Panc1 (cell line): ENCODE data around the gene ASCC3. TPM values are rescaled to one million over a fixed set of nuclear protein-coding genes. Genes with fewer than 3 reads are reported as not detected.

Source experiments
- ATAC-seq: fragments of 200-7000 bp; cut with Tn5 transposase; 2 replicates; pipeline ENCODE4 v1.9.1; 2020; ENCODE audit warnings: mild to moderate bottlenecking, moderate library complexity
- BruUV-seq: library from RNA; stranded (reverse); fragments of 400-500 nt; replicated peaks from 2 replicates; lab custom pipeline; 2021; lab: Mats Ljungman, UMichigan
- CTCF ChIA-PET: fragments of 300-600 bp; sonication (Branson Sonifier 250); formaldehyde crosslinking; loops from one replicate; lab custom pipeline; 2022; ENCODE audit warnings: antibody characterized with exemption; lab: Charles Lee
- POLR2A ChIA-PET: fragments of 300-600 bp; sonication (Branson Sonifier 250); formaldehyde crosslinking; loops from one replicate; lab custom pipeline; 2022; ENCODE audit warnings: antibody characterized with exemption; lab: Charles Lee
- DNase-seq: peaks from one replicate; pipeline ENCODE4 v3.0.0-alpha.2; 2010; ENCODE audit warnings: low read depth, low spot score
- H3K27ac ChIP-seq: 2 replicates; pipeline ENCODE4 v1.5.1; 2011; ENCODE audit warnings: mild to moderate bottlenecking, low read length, inconsistent platforms
- H3K27me3 ChIP-seq: fragments of 200-500 bp; sonication (Bioruptor generic); 2 replicates; pipeline ENCODE4 v1.6.0; 2014; ENCODE audit warnings: low read length, inconsistent platforms; ENCODE audit not compliant: control insufficient read depth, insufficient read depth
- H3K36me3 ChIP-seq: fragments of 200-500 bp; sonication (Bioruptor generic); 2 replicates; pipeline ENCODE4 v1.5.1; 2014; ENCODE audit warnings: inconsistent platforms, mild to moderate bottlenecking, low read length, moderate library complexity; ENCODE audit not compliant: control insufficient read depth, insufficient read depth
- H3K4me1 ChIP-seq: 2 replicates; pipeline ENCODE4 v1.5.1; 2011; ENCODE audit warnings: inconsistent platforms, mild to moderate bottlenecking, low read length, moderate library complexity; ENCODE audit not compliant: control insufficient read depth, insufficient read depth
- H3K4me3 ChIP-seq, 2 experiments: 2 replicates each; pipeline ENCODE4 v1.5.1; 2011 to 2012; ENCODE audit warnings: low read depth in 2 of 2, low read length in 2 of 2, mild to moderate bottlenecking in 2 of 2, inconsistent platforms in 1 of 2, moderate library complexity in 1 of 2
- H3K9me3 ChIP-seq: fragments of 200-500 bp; sonication (Bioruptor generic); 2 replicates; pipeline ENCODE4 v1.5.1; 2014; ENCODE audit warnings: low read depth, mild to moderate bottlenecking, inconsistent platforms, low read length, moderate library complexity; ENCODE audit not compliant: control insufficient read depth, insufficient read depth
- POLR2AphosphoS5 ChIP-seq: IDR thresholded peaks from 2 replicates; pipeline ENCODE4 v1.6.1; 2012; ENCODE audit warnings: mild to moderate bottlenecking, low read depth, low read length, moderate library complexity
- REST ChIP-seq, 2 experiments: IDR thresholded peaks; 2 replicates each; pipeline ENCODE4 v1.6.1; 2011 to 2012; ENCODE audit warnings: low read depth in 2 of 2, control low read depth in 1 of 2, low read length in 1 of 2, mild to moderate bottlenecking in 1 of 2, moderate library complexity in 1 of 2; ENCODE audit not compliant: insufficient read depth in 1 of 2
- SIN3A ChIP-seq: IDR thresholded peaks from 2 replicates; pipeline ENCODE4 v1.6.1; 2012; ENCODE audit warnings: low read depth, mild to moderate bottlenecking, low read length, moderate library complexity, borderline replicate concordance; ENCODE audit not compliant: insufficient read depth
- TCF7L2 ChIP-seq: IDR thresholded peaks from 2 replicates; pipeline ENCODE4 v1.6.1; 2011; ENCODE audit warnings: mild to moderate bottlenecking, low read depth, low read length, inconsistent platforms
- in situ Hi-C: cut with HindIII; loops from 2 replicates; pipeline ENCODE4 v1.10.0; 2016; ENCODE audit warnings: low sequenced_read_pairs, low pct_unique_long_range_greater_than_20kb
- intact Hi-C: fragments of 100-400 bp; cut with micrococcal nuclease; formaldehyde crosslinking; loops from one replicate; pipeline ENCODE4 v1.10.0; 2022; ENCODE audit not compliant: unreplicated experiment
- total RNA-seq: library from RNA; stranded (reverse); gene quantifications from one replicate; pipeline ENCODE4 v1.2.1, GENCODE V29; 2021; ENCODE audit not compliant: unreplicated experiment
- TF ChIP-seq, protein P1 (sequence below): fragments of 450-650 bp; IDR thresholded peaks from 2 replicates; pipeline ENCODE4 v1.5.1; 2017; ENCODE audit warnings: mild to moderate bottlenecking

ASCC3 gene
- total RNA-seq, 1 experiment from 2014 or later = 46.9 TPM

- intact Hi-C loops = no loop called here
- TF ChIP-seq TCF7L2 (no peak), SIN3A (no peak), REST (IDR thresholded peaks at IDR 0.05; ENCODE audit: insufficient read depth in 1 of 2, low read depth in 2 of 2, low read length in 1 of 2) (no peak), POLR2AphosphoS5 (no peak)
- TF ChIP-seq, protein P1, sequence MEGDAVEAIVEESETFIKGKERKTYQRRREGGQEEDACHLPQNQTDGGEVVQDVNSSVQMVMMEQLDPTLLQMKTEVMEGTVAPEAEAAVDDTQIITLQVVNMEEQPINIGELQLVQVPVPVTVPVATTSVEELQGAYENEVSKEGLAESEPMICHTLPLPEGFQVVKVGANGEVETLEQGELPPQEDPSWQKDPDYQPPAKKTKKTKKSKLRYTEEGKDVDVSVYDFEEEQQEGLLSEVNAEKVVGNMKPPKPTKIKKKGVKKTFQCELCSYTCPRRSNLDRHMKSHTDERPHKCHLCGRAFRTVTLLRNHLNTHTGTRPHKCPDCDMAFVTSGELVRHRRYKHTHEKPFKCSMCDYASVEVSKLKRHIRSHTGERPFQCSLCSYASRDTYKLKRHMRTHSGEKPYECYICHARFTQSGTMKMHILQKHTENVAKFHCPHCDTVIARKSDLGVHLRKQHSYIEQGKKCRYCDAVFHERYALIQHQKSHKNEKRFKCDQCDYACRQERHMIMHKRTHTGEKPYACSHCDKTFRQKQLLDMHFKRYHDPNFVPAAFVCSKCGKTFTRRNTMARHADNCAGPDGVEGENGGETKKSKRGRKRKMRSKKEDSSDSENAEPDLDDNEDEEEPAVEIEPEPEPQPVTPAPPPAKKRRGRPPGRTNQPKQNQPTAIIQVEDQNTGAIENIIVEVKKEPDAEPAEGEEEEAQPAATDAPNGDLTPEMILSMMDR = no peak
- BruUV-seq = no TSS peak
- H3K4me1 ChIP-seq = no peaks in the 10 kb centered on the region
- CTCF ChIA-PET = no interaction called here
- H3K4me3 ChIP-seq = no peak overlapping the region
- in situ Hi-C loops = no loop called here
- ATAC-seq = no peak
- no peaks in the 10 kb centered on the region for H3K36me3 ChIP-seq
- no peak for DNase-seq
- POLR2A ChIA-PET = no interaction called here
- H3K27ac ChIP-seq = no peak overlapping the region
- H3K27me3 ChIP-seq = no peaks in the 10 kb centered on the region
- H3K9me3 ChIP-seq = no peaks in the 10 kb centered on the region
These were observed 411.8 kb downstream of the ASCC3 start for GRCh38 chr6:100469101-100469859.

- no peak overlapping the region for H3K27ac ChIP-seq
- no peaks in the 10 kb centered on the region for H3K36me3 ChIP-seq
- DNase-seq (no peak), ATAC-seq (no peak)
- POLR2A ChIA-PET = no interaction called here
- no TSS peak for BruUV-seq
- CTCF ChIA-PET = no interaction called here
- H3K27me3 ChIP-seq = no peaks in the 10 kb centered on the region
- no peak overlapping the region for H3K4me3 ChIP-seq
- TF ChIP-seq TCF7L2 = no peak
- no peak for TF ChIP-seq REST (IDR thresholded peaks at IDR 0.05; ENCODE audit: insufficient read depth in 1 of 2, low read depth in 2 of 2, low read length in 1 of 2)
- no peak for TF ChIP-seq SIN3A
- no peak for TF ChIP-seq POLR2AphosphoS5
- TF ChIP-seq, protein P1 = no peak
- in situ Hi-C loops = no loop called here
- H3K9me3 ChIP-seq = no peaks in the 10 kb centered on the region
- intact Hi-C loops = no loop called here
- H3K4me1 ChIP-seq = no peaks in the 10 kb centered on the region
These were observed 413.0 kb downstream of the ASCC3 start for GRCh38 chr6:100468016-100468622.
